HG02588 (cell line): ENCODE measurements around the gene POGLUT2.

Source experiments
- ATAC-seq: cut with Tn5 transposase; IDR thresholded peaks from one replicate; pipeline ENCODE4 v1.9.1; 2021; ENCODE audit warnings: mild to moderate bottlenecking, moderate library complexity; ENCODE audit not compliant: unreplicated experiment

Gene POGLUT2

DNA sequence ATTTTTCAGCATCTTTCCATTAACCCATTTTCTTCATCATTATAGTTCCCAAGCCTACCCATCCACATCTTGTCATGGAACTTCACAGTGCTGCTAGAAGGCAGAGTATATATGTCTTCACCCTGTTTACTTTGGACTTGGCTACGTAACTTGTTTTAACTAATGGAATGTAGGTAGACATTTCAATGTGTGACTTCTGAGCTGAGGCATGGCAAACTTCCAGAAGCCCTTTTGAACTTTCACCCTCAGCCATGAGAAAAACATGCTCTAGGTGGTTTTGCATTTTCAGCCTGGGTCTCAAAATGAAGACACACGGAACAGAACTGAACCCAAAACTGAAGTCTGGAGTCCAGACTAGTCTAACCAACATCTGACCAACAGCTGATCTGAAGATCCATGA lies 28.3 kb downstream of the POGLUT2 start:
- ATAC-seq, result no peak

DNA sequence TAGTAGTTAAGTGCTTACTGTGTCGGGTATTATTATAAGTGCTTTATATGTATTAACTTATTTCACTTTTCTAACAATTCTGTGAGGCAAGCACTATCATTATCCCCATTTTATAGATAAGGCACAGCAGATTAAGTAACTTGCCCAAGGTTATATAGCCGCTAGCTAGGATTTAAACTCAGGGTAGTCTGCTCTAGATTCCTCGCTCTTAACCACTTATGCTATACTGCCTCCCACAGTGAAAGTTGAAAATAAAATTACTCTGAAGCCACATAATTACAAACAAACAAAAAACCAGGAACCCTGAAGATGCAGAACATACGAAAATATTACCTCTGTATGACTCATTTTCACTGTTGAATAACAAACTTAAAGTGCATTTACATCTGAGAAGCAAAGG lies 29.1 kb downstream of the POGLUT2 start:
- ATAC-seq, result no peak

GRCh38 chr13:102768909-102769308 lies 29.9 kb downstream of the POGLUT2 start:
- no peak for ATAC-seq

DNA sequence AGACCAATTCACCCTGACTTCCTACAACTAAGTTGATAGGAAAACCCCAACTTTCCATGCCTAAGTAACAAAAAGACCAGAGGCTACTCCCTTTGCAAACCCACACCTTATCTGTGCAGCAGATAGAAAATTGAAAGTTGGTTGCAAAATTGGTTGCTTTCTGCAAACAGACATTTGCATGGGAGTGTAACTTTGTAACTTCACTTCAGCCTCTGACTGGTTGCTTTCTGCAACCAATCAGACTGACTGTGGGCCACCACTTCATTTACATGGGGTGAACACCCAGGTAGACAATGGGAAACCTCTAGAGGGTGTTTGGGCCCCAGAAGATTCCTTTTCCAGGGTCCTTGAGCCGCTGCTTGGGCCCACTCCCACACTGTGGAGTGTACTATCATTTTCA lies 35.0 kb downstream of the POGLUT2 start:
- ATAC-seq, result no peak

GRCh38 chr13:102761071-102761470 lies 37.7 kb downstream of the POGLUT2 start:
- no peak for ATAC-seq

DNA sequence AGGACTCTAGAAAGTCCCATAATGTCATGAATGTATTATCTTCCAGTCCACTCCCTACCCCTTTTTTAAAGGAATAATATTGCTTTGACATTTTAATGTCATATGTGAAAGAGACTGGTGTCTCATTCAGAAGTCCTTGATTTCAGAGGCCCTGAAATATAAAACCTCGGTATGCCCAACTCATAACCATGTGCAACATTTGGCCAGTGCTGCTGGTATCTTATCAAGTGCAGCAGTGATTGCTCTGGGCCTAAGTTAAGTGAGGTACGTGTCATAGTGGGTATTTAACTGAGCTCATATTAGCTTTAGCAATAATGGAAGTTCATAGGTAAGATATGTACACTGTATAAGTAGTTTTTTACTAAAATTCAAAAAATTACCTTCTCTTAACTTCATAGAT lies 39.9 kb downstream of the POGLUT2 start:
- no peak for ATAC-seq

DNA sequence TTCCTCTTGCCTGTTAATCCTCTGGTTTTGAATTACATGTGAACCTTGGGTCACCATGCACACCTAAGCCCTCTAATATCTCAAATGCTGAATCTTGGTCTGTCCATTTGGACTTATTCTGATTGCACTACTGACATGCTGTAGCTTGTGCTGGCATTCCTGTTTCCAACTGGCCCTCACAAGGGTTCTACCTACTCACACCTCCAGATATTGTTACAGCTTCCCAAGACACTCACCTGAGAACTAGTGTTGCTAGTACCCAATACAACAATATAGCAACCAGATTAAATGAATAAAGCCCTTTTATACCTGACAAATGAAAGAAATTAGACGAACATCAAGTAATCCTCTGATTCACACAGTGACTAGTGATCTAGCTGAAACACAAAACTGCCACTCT lies 41.8 kb downstream of the POGLUT2 start:
- no peak for ATAC-seq

DNA sequence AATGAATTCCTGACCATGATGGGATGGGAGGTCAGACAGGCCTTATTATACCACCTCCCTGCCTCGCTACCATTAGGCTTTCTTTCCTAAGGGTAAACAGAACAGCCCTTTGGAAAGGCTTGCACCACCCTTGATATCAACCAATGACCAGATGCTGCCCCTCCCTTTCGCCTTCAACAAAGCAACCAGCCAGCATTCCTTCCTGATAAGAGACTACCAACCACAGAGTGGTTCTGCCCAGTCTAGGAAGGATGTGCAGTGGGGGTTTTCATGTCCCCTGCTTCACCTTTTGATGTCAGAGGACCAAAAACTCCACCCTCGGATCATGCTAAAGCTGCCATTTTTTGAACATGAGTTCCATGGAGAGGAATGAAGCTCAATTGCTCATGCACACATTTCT lies 46.9 kb downstream of the POGLUT2 start:
- no peak for ATAC-seq

- no peak for ATAC-seq
These were observed 56.3 kb downstream of the POGLUT2 start for GRCh38 chr13:102742506-102742905.

DNA sequence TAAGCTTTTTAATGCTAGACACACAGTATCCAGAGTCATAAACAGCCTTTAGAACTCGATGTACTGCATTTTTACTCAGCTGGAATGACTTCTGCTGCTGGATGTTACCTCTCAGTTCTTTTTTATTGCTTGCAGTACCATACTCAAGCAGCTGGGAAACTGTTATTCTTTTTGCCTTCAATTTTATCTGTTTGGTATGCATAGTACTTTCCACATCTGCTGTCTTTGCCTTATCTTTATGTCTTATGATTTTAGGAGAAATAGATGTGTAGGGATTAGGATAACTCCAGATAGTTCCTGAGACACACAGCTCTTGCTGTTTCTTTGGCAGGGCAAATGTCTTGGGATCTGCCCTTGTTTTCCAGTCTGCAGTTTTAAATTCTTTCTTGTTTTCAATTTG lies 56.7 kb downstream of the POGLUT2 start:
- no peak for ATAC-seq
